SK-N-SH (cell line): ENCODE data around the gene HRCT1.

ENCODE experiments used
- CTCF ChIP-seq: fragments of 200-600 bp; sonication (generic); IDR thresholded peaks from 2 replicates; pipeline ENCODE4 v1.6.1; 2017; ENCODE audit warnings: antibody characterized with exemption, mild to moderate bottlenecking, moderate library complexity
- RAD21 ChIP-seq: IDR thresholded peaks from 2 replicates; pipeline ENCODE4 v1.6.1; 2012; ENCODE audit warnings: mild to moderate bottlenecking, low read length
- RCOR1 ChIP-seq: fragments of 150-350 bp; IDR thresholded peaks from 2 replicates; pipeline ENCODE4 v1.6.1; 2017; ENCODE audit warnings: antibody characterized with exemption, low read length
- RXRA ChIP-seq: IDR thresholded peaks from 2 replicates; pipeline ENCODE4 v1.4.0; 2012; ENCODE audit warnings: low read depth, mild to moderate bottlenecking, borderline replicate concordance
- TAF1 ChIP-seq: IDR thresholded peaks from 2 replicates; pipeline ENCODE4 v1.6.1; 2012; ENCODE audit warnings: low read depth, mild to moderate bottlenecking, low read length, moderate library complexity, borderline replicate concordance

- TF ChIP-seq RAD21 = no peak
- TF ChIP-seq CTCF = no peak
- no peak for TF ChIP-seq RCOR1
- no peak for TF ChIP-seq RXRA
- TF ChIP-seq TAF1 = no peak
Measured at GRCh38 chr9:35942286-35942685, 36.3 kb downstream of the HRCT1 start.
